Stomach smooth muscle (tissue), 2 donors: ENCODE data around the gene LINC01488.

ENCODE experiments used
- H3K27ac ChIP-seq: one replicate; pipeline ENCODE4 v1.7.0; 2013; ENCODE audit warnings: mild to moderate bottlenecking, low read length, inconsistent platforms
- H3K27me3 ChIP-seq, 2 donors: one replicate each; pipeline ENCODE4 v1.7.0; 2013; ENCODE audit warnings: low read length in 2 of 2; ENCODE audit not compliant: insufficient read depth in 2 of 2, control insufficient read depth in 1 of 2
- H3K36me3 ChIP-seq, 2 donors: one replicate each; pipeline ENCODE4 v1.7.0; 2013; ENCODE audit warnings: low read length in 2 of 2; ENCODE audit not compliant: control insufficient read depth in 2 of 2, insufficient read depth in 2 of 2
- H3K4me1 ChIP-seq: one replicate; pipeline ENCODE4 v1.7.0; 2013; ENCODE audit warnings: low read length; ENCODE audit not compliant: control insufficient read depth, insufficient read depth
- H3K4me3 ChIP-seq, 2 donors: one replicate each; pipeline ENCODE4 v1.7.0; 2013; ENCODE audit warnings: low read length in 2 of 2
- H3K9ac ChIP-seq, 2 donors: one replicate each; pipeline ENCODE4 v1.7.0; 2013; ENCODE audit warnings: low read length in 2 of 2, mild to moderate bottlenecking in 1 of 2
- H3K9me3 ChIP-seq, 2 donors: one replicate each; pipeline ENCODE4 v1.7.0; 2013; ENCODE audit warnings: low read length in 2 of 2; ENCODE audit not compliant: control insufficient read depth in 2 of 2
- donor health status: healthy.
- donor health status: Pancreatic carcinoma.

LINC01488 gene

DNA sequence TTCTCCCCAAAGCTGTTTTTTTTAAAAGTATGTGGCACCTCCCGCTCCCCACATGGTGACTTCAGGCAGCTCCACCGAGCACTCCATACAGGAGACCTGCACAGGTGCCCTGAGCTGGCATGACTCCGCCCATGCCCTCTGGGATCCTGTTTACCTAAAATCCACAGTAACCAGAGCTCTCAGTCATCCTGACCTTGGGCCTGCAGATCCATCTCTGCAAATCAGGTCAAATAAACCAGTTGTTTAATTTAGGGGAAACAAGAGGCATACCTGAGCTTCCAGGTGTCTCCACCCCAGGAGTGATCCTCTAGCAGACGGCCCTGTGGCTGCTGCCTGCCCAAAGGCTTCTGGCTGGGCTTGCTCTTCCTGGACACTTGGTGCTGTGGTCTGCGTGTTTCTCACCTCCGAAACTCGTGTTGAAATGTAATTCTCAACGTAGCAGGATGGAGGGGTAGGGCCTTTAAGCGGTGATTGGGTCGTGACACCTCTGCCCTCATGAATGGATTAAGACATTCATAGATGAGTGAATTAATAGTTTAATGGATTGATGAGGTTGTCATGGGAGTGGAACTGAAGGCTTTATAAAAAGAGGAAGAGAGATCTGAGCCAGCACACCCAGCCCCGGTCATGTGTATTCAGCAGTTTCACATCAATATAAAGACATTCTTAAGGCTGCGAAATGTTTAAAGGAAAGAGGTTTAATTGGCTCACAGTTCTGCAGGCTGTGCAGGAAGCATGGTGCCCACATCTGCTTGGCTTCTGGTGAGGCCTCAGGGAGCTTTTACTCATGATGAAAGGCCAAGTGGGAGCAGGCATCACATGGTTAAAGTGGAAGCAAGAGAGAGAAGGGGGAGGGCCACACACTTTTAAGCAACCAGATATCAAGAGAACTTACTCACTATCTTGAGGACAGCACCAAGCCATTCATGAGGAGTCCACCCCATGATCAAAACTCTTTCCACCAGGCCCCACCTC is 34.1 kb downstream of the LINC01488 start:
- H3K9me3 ChIP-seq = no peaks in the 10 kb centered on the region
- no peaks in the 10 kb centered on the region for H3K4me1 ChIP-seq
- H3K4me3 ChIP-seq = no peak overlapping the region
- H3K9ac ChIP-seq = no peak overlapping the region
- H3K27ac ChIP-seq = no peak overlapping the region
- H3K36me3 ChIP-seq = no peaks in the 10 kb centered on the region
- H3K27me3 ChIP-seq = peaks cover 0 to 2% of the 10 kb centered on the region in 2 donors

DNA sequence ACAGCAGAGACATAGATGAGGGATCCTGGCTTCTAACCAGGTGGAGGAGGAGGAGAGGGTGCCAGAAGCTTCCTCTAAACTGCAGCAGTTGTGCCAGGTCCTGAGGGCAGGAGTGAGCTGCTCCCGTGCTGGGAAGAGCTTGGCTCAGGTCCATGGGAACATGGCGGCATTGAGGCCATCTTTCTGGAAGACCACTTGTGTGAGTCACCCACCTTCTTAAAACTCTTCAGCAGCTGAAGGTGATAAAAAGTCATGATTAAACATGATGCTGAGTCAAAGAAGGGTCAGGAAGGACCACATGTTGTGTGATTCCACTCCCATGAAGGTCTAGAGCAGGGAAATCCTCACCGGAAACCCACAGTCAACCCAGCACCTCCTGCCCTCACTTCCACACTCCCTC is 35.1 kb downstream of the LINC01488 start:
- no peak overlapping the region for H3K27ac ChIP-seq
- H3K4me3 ChIP-seq = no peak overlapping the region
- H3K9me3 ChIP-seq = no peaks in the 10 kb centered on the region

DNA sequence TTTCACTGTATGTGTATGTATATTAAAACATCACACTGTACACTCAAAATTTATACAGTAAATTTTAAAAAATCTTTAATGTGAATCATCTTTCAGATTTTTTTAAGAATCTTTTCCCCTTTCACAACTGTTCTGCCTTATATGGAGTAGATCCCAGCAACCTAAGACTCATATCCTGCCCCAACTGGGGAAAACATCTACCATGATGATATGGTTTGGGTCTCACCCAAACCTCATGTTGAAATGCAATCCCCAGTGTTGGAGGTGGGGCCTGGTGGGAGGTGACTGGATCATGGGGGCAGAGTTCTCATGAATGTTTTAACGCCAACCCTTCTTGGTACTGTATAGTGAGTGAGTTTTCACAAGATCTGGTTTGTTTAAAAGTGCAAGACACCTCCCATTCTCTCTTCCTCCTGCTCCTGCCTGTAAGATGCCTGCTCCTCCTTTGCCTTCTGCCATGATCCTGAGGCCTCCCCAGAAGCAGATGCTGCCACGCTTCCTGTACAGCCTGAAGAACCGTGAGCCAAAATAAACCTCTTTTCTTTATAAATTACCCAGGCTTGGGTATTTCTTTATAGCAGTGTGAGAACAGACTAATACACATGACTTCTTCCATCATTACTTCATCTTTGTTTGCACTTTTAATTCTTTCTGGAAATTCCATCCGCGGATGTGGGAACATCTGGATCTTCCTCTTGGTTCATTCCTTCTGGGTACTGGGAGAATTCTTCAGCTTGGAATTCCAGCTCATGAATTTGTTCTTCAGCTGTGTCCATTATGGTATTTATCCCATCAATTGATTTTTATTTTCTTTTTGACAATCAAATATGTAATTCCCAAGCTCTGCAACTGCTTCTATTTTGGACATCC is 36.9 kb downstream of the LINC01488 start:
- H3K4me3 ChIP-seq = no peak overlapping the region
- H3K27ac ChIP-seq = no peak overlapping the region
- H3K9ac ChIP-seq = no peak overlapping the region
- no peaks in the 10 kb centered on the region for H3K36me3 ChIP-seq
- H3K27me3 ChIP-seq = peaks cover 0 to 2% of the 10 kb centered on the region in 2 donors
- no peaks in the 10 kb centered on the region for H3K4me1 ChIP-seq
- peaks cover 0 to 2% of the 10 kb centered on the region in 2 donors for H3K9me3 ChIP-seq

More for the DNA sequence above, 35.1 kb downstream of the LINC01488 start:
- H3K9ac ChIP-seq = no peak overlapping the region
- H3K36me3 ChIP-seq = no peaks in the 10 kb centered on the region
- peaks cover 0 to 2% of the 10 kb centered on the region in 2 donors for H3K27me3 ChIP-seq
- H3K4me1 ChIP-seq = no peaks in the 10 kb centered on the region

DNA sequence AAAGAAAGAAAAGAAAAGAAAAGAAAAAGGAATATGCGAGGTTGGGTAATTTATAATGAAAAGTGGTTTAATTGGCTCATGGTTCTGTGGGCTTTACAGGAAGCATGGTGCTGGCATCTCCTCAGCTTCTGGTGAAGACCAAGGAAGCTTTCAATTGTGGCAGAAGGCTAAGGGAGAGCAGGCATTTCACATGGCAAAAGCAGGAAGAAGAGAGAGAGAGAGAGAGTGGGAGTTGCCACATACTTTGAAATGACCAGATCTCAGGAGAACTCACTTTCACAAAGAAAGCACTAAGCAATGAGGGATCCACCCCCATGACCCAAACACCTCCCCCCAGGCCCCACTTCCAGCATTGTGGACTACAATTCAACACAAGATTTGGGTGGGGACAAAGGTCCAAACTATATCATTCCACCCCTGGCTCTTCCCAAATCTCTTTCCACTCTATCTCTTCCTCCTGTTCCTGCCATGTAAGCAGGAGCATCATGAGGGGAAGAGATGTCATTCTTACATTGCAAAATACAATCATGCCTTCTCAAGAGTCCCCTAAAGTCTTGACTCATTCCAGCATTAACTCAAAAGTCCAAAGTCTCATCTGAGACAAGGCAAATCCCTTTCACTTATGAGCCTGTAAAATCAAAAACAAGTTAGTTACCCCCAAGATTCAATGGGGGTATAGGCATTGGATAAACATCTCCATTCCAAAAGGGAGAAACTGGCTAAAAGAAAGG is 38.9 kb downstream of the LINC01488 start:
- H3K9ac ChIP-seq = no peak overlapping the region

DNA sequence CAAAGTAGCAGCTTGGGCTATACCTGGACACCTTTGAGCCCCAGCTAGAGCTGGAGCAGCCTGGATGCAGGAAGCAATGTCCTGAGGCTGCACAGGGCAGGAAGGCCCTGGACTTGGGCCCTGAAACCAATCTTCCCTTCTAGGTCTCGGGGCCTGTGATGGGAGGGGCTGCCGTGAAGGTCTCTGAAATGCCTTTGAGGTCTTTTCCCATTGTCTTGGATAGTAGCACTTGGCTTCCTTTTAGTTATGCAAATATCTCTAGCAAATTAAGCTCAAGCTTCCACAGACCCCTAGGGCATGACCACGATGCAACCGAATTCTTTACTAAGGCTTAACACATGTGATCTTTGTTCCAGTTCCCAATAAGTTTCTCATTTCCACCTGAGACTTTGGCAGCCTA is 40.0 kb downstream of the LINC01488 start:
- Histone ChIP-seq H3K36me3 (no peaks in the 10 kb centered on the region), H3K9ac (no peak overlapping the region), H3K27me3 (peaks cover 0 to 2% of the 10 kb centered on the region in 2 donors), H3K9me3 (peaks cover 0 to 3% of the 10 kb centered on the region in 2 donors), H3K27ac (no peak overlapping the region), H3K4me3 (no peak overlapping the region), H3K4me1 (no peaks in the 10 kb centered on the region)

More for the DNA sequence above, 38.9 kb downstream of the LINC01488 start:
- H3K36me3 ChIP-seq = no peaks in the 10 kb centered on the region
- peaks cover 0 to 2% of the 10 kb centered on the region in 2 donors for H3K27me3 ChIP-seq
- no peak overlapping the region for H3K27ac ChIP-seq
- H3K4me1 ChIP-seq = no peaks in the 10 kb centered on the region
- peaks cover 0 to 3% of the 10 kb centered on the region in 2 donors for H3K9me3 ChIP-seq
- no peak overlapping the region for H3K4me3 ChIP-seq

DNA sequence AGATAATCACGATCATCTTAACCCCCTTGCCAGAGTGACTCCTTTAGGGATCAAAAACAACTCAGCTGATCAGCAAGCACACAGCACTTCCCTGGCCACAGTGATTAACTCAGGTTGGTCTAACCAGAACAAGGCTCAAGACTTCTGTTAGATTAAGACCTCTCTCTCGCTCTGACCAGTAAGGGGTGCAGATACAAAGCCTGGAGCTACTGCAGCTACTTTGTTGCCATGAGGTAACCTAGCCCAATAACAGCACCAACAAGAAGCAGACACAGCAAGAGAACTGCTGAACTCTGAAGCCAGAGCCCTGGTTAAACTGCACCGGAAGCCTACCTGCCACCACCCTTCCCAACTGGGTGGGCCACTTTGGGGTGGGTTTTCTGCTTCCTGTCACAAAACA is 42.0 kb downstream of the LINC01488 start:
- no peaks in the 10 kb centered on the region for H3K4me1 ChIP-seq
- H3K9me3 ChIP-seq = peaks cover 0 to 3% of the 10 kb centered on the region in 2 donors
- H3K27me3 ChIP-seq = peaks cover 0 to 2% of the 10 kb centered on the region in 2 donors
- H3K4me3 ChIP-seq = no peak overlapping the region
- H3K27ac ChIP-seq = no peak overlapping the region
- no peak overlapping the region for H3K9ac ChIP-seq
- H3K36me3 ChIP-seq = no peaks in the 10 kb centered on the region

DNA sequence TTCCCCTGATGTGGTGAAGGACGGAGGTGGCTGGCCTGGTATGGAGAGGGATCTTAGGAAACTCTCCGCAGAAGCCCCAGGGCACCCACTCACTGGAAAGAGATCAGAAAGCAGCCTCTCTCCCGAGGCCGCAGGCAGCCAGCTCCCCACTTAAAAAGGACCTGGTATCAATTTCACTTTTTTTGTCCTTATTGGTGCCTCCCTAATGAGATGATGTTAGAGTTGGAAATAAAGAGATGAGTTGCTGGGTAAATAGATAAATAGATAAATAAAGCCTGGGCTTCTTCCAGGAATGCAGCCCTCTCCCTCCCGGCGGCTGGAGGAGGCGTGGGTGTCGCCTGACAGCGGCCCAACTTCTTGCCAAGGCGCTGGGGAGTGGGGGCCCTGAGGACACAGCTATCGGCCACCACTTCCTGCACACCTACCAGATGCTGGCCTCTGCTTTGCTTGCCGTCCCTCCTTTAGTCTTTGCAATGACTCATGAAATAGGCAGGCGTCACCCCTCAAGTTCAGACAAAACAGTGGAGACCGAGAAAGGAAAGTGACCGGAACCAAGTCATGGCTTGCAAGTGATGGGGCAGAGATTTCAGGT is 42.9 kb downstream of the LINC01488 start:
- H3K9ac ChIP-seq = no peak overlapping the region
- no peaks in the 10 kb centered on the region for H3K27me3 ChIP-seq
- H3K4me1 ChIP-seq = no peaks in the 10 kb centered on the region
- peaks cover 0 to 3% of the 10 kb centered on the region in 2 donors for H3K9me3 ChIP-seq
- no peaks in the 10 kb centered on the region for H3K36me3 ChIP-seq
- H3K4me3 ChIP-seq = no peak overlapping the region
- H3K27ac ChIP-seq = no peak overlapping the region

DNA sequence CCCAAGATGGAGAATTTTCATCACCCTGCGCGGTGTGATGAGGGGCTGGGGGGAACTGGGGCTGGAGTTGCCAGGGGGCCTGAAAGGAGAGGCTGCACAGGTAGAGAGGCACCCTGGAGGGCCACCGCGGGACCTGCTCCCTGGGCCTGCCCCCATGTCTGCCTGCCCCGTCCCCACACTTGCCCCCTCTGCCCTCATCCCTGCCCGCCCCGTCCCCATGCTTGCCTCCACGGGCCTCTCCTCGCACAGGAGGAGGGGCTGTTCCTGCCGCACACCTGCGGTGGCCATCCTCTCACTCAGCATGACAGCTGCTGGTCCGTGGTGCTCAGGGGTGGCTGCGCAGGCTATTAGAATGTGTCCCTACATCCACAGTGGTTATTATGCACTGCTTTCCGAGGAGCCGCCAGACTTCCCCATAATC is 43.5 kb downstream of the LINC01488 start:
- Histone ChIP-seq H3K27ac (no peak overlapping the region), H3K4me3 (no peak overlapping the region), H3K9me3 (peaks cover 0 to 3% of the 10 kb centered on the region in 2 donors), H3K36me3 (no peaks in the 10 kb centered on the region), H3K27me3 (no peaks in the 10 kb centered on the region), H3K9ac (no peak overlapping the region), H3K4me1 (no peaks in the 10 kb centered on the region)

DNA sequence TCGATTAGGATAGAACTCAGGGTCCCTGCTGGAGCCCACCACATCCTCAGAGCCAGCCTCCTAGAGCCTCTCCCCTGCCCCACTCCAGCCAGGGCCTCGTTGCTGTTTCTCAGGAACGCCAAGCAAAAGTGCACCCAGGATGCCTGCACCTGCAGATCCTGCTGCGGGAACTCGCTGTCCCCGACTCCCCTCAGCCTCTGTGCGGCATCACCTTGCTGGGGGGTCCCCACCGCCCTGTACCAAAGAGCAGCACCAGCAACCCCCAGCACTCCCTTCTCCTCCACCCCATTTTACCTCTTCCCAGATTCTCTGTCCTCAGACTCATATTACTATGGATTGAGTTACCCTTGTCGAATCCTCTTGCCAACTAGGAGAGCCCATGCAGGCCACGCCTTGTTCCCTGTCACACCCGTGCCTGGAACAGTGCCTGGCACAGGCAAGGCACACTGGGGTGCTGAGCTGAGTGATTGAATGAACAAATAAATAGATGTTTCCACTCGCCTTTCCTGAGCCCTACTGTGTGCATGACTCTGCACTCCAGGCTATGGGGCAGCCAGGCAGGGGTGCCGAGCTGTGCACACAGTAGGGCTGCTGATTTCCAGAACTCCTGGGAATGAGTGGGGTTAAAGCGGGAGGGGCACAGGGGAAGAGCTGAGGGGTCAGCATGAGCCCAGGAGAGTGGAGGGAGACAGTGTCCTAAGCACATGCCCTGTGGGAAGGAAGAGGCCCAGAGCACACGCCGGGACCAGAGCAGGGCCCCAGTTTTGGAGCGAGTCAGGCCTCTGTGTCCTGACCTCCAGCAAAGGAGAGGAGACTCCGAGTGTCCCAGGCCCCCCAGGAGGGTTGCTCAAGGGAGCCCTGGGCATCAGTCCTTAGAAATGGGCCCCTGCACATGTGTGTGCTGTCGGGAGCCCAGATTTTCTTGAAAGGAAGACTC is 44.3 kb downstream of the LINC01488 start:
- H3K4me1 ChIP-seq = no peaks in the 10 kb centered on the region
- H3K4me3 ChIP-seq = no peak overlapping the region
- H3K36me3 ChIP-seq = no peaks in the 10 kb centered on the region
- no peaks in the 10 kb centered on the region for H3K27me3 ChIP-seq
- peaks cover 0 to 3% of the 10 kb centered on the region in 2 donors for H3K9me3 ChIP-seq
- H3K9ac ChIP-seq = no peak overlapping the region
- no peak overlapping the region for H3K27ac ChIP-seq
